GM19238 (cell line): ENCODE results near the gene EFCAB13.
"Not testable (repeated sequence)": the region's sequence is repeated elsewhere in the genome, so short reads cannot be mapped to it uniquely, and the experiment has no call there.

Experiments
- DNase-seq: peaks from one replicate; pipeline ENCODE4 v3.0.0; 2011; ENCODE audit warnings: low spot score; ENCODE audit not compliant: insufficient read length

Gene EFCAB13

GRCh38 chr17:47423406-47424295, 99.9 kb downstream of the EFCAB13 start:
- peak; percentile 7 for DNase-seq

GRCh38 chr17:47425233-47425632, 101.5 kb downstream of the EFCAB13 start:
- not testable (repeated sequence) for DNase-seq

DNA sequence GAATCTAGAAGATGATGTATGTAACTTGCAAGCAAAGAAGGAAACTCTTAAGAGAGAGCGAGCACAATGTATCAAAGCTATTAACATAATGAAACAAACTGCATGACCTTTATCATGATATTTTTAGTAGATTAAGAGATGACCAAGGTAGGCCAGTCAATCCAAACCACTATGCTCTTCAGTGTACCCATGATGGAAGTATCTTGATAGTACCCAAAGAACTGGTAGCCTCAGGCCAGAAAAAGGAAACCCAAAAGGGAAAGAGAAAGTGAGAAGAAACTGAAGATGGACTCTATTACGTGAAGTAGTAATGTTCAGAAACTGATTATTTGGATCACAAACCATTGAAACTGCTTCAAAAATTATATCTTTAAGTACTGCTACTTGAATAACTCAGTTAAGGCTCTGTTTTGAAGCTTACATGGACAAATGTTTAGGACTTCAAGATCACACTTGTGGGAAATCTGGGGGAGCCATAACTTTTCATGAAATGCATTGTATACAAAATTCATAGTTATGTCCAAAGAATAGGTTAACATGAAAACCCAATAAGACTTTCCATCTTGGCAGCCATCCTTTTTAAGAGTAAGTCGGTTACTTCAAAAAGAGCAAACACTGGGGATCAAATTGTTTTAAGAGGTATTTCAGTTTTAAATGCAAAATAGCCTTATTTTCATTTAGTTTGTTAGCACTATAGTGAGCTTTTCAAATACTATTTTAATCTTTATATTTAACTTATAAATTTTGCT, 102.3 kb downstream of the EFCAB13 start:
- not testable (repeated sequence) for DNase-seq

GRCh38 chr17:47427985-47428384, 104.2 kb downstream of the EFCAB13 start:
- DNase-seq: no peak

- DNase-seq: not testable (repeated sequence)
Measured at GRCh38 chr17:47432240-47432639, 108.5 kb downstream of the EFCAB13 start.

GRCh38 chr17:47465165-47465564, 141.4 kb downstream of the EFCAB13 start:
- no peak for DNase-seq

- not testable (repeated sequence) for DNase-seq
Measured at GRCh38 chr17:47466976-47467375, 143.2 kb downstream of the EFCAB13 start.

DNA sequence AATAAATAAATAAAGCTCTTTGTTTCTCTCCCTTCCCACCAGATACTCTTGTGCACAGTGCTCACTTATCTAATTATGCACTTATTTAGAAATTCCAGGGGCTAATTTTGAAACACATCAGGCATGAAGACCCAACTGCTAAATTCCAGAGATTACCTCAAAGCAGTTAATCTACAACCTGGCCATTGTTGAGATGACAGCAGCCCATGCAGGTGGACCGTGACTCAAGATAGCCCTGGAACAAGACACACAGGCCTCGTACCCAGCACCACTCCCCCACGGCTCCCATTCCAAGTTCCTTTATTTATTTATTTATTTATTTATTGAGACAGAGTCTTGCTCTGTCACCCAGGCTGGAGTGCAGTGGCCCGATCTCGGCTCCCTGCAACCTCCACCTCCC, 147.1 kb downstream of the EFCAB13 start:
- no peak for DNase-seq

GRCh38 chr17:47472073-47472472, 148.3 kb downstream of the EFCAB13 start:
- not testable (repeated sequence) for DNase-seq
